Left cardiac atrium (tissue), 4 donors: ENCODE data around the gene RUNX2. TPM values are rescaled to one million over a fixed set of nuclear protein-coding genes. Genes with fewer than 3 reads are reported as not detected.
A peak's percentile ranks its signal among the peaks of the same experiment; 100 is the strongest.

Experiments
- ATAC-seq, 2 donors: fragments of 200-7000 bp; cut with Tn5 transposase; one replicate each; pipeline ENCODE4 v1.9.1; 2020; ENCODE audit warnings: mild to moderate bottlenecking in 2 of 2, moderate library complexity in 2 of 2
- DNase-seq: peaks from one replicate; pipeline ENCODE4 v3.0.0-alpha.2; 2020
- intact Hi-C, 2 donors: fragments of 100-400 bp; cut with DNase I; formaldehyde crosslinking; loops; one replicate each; pipeline versions ENCODE4 v1.14.1 to v1.15.1; 2022 to 2023
- total RNA-seq, 2 donors: library from RNA; stranded (reverse); fragmentation: NEBNext Ultra II Directional; extraction: Animal tissue kit (Norgen Biotek cat#: 25700); gene quantifications; one replicate each; pipeline ENCODE4 v1.2.1, GENCODE V29; 2021
- donor health status: DM: no; HTN: yes; CAD: no.
- donor health status: DM: no; HTN: yes; CAD: no; lungs with severe emphysema.
- donor health status: DM: yes; HTN: yes; CAD: no.
- donor health status: Dilated cardiomyopathy.

The RUNX2 gene
- total RNA-seq, 2 donors from 2014 or later: 0.44 to 0.68 TPM

- no peak for DNase-seq
- intact Hi-C loops: no loop called here
- no peak for ATAC-seq
Measured at GRCh38 chr6:45388328-45388727, 60.2 kb downstream of the RUNX2 start.

GRCh38 chr6:45394586-45395095 is 66.5 kb downstream of the RUNX2 start:
- DNase-seq (no peak), ATAC-seq (no peak)
- intact Hi-C loops: no loop called here

DNA sequence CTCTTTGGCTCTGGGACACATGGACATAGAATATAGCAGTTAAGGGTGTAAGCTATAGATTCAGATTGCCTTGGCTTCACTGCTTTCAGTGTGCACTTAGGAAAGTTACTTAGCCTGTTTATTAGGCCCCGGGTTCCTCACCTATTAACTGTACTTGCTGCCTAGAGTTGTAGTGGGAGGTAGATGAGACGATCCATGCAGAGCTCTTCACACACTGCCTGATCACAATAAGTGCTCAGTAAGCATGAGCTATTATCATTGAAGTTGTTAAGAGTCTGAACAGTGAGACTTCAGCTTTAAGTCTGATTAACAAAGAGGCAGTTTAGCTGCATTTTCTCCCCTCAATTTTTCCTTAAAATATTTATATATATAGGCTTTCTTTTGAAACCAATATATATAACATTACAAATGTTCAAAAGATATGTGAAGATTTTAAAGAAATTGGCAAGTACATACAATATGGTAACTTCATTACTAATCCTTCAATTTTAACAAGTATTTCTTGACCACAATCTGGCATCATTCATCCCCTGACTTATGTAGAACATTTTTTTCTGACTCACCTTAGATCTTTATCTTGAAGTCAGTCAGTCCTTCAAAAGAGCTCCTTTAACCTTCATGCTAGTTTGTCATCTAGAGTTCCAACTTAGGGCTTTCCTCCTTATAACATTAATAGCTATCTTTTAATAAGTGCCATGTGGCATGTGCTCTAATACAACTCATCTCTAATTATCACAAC is 70.1 kb downstream of the RUNX2 start:
- intact Hi-C loops: no loop called here
- no peak for DNase-seq
- ATAC-seq: no peak

GRCh38 chr6:45400021-45400420 is 71.9 kb downstream of the RUNX2 start:
- intact Hi-C loops: no loop called here
- ATAC-seq (no peak), DNase-seq (no peak)

DNA sequence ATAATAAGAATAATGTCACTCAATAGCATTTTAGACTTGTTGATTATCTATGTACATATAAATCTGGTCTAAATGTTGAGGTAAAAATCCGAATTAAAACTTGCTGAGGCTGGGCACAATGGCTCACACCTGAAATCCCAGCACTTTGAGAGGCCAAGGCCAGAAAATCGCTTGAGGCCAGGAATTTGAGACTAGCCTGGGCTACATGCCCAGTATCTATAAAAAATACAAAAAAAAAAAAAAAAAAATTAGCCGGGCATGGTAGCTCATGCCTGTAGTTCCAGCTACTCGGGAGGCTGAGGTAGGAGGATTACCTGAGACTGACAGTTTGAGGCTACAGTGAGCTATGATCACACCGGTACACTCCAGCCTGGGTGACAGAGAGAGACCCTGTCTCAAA is 83.8 kb downstream of the RUNX2 start:
- ATAC-seq (no peak), DNase-seq (no peak)
- intact Hi-C loops: loop anchor here (10.0 kb wide), 2 partner anchors 303 to 757 kb away; no protein-coding TSS in a partner anchor

- intact Hi-C loops: loop anchor here (10.0 kb wide), 2 partner anchors 299 to 761 kb away; no protein-coding TSS in a partner anchor
Measured at GRCh38 chr6:45415315-45415714, 87.2 kb downstream of the RUNX2 start.

DNA sequence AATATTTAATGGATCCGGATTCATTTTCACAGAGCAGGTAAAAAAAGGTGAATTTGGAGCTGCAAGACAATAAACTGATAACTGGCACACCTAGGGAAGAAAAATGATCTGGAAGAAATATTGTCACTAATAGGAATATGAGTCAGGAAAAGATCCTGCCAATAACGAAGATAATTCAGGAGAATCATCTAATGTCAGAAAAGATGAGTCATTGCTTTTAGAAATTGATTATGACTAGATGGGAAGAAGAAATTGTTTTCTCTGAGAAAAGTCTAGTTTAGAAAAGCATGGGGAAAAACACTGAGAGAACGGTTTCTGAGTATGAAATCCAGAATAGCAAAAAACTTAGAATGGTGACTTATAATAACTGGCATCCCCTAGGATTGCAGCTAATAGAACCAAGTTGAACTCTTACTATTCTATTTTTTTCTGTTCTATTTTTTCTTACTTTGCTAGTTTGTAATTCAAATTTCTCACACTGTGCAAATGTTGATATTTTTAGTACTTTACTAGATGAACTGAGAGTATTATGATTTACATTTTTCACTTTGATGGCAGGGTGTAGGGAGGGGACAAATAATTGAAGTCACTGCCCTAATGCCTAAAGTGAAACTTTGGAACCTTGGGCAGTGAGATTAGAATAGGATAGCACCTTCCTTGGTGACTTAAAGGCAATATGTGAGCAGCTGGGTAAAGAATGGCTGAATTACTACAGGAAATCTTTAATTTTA is 87.8 kb downstream of the RUNX2 start:
- ATAC-seq (no peak), DNase-seq (no peak)
- intact Hi-C loops: loop anchor here (10.0 kb wide), 2 partner anchors 299 to 761 kb away; no protein-coding TSS in a partner anchor

More at GRCh38 chr6:45415315-45415714, 87.2 kb downstream of the RUNX2 start:
- no peak for ATAC-seq
- DNase-seq: no peak

GRCh38 chr6:45416700-45417099 is 88.6 kb downstream of the RUNX2 start:
- ATAC-seq (no peak), DNase-seq (no peak)
- intact Hi-C loops: loop anchor here (10.0 kb wide), 2 partner anchors 298 to 762 kb away; no protein-coding TSS in a partner anchor

DNA sequence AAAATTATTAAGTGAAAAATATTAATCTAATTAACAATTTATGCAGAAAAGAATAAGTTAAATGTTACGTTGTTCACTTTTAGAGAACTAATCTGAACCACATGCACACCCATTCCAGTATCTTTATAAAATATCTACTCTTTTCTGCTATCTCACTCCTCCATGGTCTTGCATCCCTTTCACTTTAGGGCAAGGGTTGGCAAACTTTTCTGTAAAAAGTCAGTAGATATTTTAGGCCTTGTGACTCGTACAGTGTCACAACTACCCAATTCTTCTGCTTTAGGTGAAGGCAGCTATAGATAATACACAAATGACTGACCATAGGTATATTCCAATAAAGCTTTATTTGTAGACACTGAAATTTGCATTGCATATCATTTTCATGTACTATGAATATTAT is 89.3 kb downstream of the RUNX2 start:
- intact Hi-C loops: loop anchor here (10.0 kb wide), 2 partner anchors 297 to 763 kb away; no protein-coding TSS in a partner anchor
- ATAC-seq: no peak
- no peak for DNase-seq

GRCh38 chr6:45419571-45420082 is 91.5 kb downstream of the RUNX2 start:
- DNase-seq (peak; percentile 52), ATAC-seq (peak; percentile 21 to 25)
- intact Hi-C loops: loop anchor here (10.0 kb wide), 2 partner anchors 295 to 765 kb away; no protein-coding TSS in a partner anchor

GRCh38 chr6:45420083-45420908 is 92.2 kb downstream of the RUNX2 start:
- intact Hi-C loops: no loop called here
- DNase-seq (peak; percentile 21), ATAC-seq (no peak)

GRCh38 chr6:45420909-45421708 is 93.0 kb downstream of the RUNX2 start:
- intact Hi-C loops: no loop called here
- no peak for DNase-seq
- ATAC-seq: peak in 1 of 2 donors; percentile 2

DNA sequence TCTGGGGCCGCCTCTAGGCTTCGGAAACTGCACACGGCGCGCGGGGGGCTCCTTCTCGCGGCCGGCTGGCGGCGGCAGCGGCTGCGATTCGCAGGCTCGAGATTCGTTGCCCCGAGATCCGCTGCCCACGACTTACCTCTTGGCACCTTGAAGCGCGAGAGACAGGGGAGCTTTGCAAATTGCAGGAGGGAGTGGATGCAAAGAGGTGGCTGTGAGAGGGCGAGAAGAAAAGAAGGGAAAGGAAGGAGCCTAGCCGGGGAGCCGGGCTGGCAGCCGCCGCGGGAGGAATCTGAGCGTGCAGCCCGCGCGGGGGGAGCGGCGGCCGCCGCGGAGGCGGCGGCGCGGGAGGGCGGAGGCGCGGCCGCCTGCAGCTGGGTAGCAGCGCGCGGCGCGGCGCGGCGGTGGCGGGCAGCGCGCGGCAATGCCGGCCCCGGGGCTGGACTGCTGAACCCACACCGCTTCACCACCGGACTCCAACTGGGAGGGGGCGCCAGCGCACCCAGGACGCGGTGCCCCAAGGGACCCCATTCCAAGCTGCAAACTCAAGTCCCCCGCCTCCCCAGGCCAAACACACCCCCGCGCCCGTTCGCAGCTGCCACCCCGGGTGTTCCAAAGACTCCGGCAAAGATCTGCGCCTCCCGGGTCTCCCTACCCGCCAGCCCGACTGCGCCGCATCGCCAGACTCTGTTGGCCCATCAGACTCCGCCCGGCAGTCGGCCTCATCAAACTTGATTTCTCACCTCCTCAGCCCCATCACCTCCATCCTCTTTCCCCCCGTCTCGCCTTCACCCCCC is 93.8 kb downstream of the RUNX2 start:
- intact Hi-C loops: no loop called here
- DNase-seq: peak; percentile 45
- ATAC-seq: peak; percentile 66 to 75

DNA sequence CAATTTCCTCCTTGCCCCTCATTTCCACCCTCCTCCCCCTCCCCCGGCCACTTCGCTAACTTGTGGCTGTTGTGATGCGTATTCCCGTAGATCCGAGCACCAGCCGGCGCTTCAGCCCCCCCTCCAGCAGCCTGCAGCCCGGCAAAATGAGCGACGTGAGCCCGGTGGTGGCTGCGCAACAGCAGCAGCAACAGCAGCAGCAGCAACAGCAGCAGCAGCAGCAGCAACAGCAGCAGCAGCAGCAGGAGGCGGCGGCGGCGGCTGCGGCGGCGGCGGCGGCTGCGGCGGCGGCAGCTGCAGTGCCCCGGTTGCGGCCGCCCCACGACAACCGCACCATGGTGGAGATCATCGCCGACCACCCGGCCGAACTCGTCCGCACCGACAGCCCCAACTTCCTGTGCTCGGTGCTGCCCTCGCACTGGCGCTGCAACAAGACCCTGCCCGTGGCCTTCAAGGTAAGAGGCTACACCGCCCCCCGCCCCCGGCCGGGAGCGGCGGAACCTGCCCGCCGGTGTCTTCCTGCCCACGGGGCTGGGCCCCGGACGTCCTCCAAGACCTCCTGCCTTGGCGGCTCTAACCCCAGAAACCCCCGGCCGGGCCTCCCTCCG is 94.5 kb downstream of the RUNX2 start:
- DNase-seq (peak; percentile 47), ATAC-seq (peak; percentile 11 to 27)
- intact Hi-C loops: no loop called here

GRCh38 chr6:45423111-45423823 is 95.1 kb downstream of the RUNX2 start:
- DNase-seq: peak; percentile 41
- intact Hi-C loops: no loop called here
- ATAC-seq: peak; percentile 18 to 27

DNA sequence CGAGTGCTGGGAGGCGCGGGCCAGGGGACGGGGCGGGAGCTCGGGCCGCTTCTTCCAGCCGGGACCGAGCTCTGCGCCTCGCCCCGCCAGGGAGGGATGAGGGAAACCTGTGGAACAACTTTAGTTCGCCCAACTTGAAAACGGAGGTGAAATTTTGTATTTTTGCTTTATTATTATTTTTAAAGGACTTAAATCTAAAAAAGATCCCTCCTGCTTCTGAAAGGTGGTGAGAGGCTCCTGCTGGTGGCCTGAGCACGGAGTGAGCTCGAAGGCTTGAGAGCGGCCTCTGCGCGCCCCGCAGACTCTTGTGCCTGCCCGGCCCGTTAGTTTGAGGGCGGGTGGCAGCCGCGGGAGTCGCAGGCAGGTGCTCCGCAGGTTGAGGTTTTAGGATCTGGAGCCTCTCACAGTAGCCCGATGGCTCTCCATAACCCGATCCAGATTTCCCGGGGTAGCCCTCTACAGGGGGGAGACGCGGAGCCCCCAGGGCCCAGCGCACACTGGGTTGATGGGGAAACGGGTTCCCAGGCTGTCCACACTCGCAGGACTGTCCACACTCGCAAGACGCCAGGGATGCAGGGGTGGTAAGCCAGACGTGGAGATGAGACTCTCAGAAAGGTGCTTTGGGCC is 95.8 kb downstream of the RUNX2 start:
- ATAC-seq: peak; percentile 14 to 36
- peak; percentile 23 for DNase-seq
- intact Hi-C loops: no loop called here
